ENCODE measurements around the gene PROX2. TPM values are rescaled to one million over a fixed set of nuclear protein-coding genes. Genes with fewer than 3 reads are reported as not detected.

PROX2 gene
- total and polyA plus RNA-seq, 9 of the 15 experiments (the other 6 are each of a cell fraction or from before 2014, with no cell fraction given), result not detected

DNA sequence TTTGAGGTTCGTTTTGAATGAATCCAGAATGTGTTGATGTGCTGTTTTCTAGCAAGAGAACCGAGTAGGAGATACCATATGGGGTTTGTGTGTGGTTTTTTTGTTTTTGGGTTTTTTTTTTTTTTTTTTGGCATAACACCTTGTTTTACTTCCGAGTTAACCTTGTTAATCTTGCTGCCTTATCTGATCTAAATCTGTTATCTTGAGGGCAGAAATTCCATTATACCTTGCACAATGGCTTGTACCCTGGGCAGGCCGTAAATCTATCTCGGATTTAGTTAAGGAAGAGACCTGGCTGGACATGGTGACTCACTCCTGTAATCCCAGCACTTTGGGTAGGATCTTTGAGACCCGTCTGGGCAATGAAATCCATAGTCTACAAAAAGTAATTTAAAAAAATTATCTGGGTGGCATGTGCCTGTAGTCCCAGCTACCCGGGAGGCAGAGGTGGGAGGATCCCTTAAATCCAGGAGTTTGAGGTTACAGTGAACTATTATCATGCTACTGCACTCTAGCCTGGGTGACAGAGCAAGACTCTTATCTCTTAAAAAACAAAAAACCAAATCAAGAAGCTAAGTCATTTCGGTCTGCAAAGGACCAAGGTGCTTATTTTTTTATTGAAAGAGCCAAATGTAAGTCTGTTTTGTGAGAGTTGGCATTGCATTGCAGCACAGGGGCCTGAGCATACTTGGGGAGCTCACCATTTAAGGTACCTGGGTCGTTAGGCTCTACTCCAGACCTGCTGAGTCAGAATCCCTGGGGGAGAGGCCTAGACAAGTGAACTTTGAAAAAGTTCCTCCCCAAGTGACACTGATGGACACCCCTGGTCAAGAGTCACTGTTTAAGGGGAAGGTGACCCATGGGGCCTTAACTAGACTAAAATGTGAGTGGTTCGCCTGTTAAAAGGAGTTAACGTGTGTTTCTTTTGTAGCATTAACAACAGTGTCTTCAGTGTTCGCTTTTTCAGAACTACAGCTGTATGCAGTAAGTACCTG lies 12.5 kb upstream of the PROX2 start (continued):
- TF ChIP-seq, protein P1, sequence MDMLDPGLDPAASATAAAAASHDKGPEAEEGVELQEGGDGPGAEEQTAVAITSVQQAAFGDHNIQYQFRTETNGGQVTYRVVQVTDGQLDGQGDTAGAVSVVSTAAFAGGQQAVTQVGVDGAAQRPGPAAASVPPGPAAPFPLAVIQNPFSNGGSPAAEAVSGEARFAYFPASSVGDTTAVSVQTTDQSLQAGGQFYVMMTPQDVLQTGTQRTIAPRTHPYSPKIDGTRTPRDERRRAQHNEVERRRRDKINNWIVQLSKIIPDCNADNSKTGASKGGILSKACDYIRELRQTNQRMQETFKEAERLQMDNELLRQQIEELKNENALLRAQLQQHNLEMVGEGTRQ (CRISPR knock-in tag; IDR thresholded peaks at IDR 0.05), result no peak
- TF ChIP-seq HNRNPK (IDR thresholded peaks at IDR 0.05; ENCODE audit: low read depth, low read length, poor library complexity, severe bottlenecking), result no peak
- TF ChIP-seq E2F4 (CRISPR knock-in tag; IDR thresholded peaks at IDR 0.05; ENCODE audit: low read depth), result no peak
- peak; percentile 99 for TF ChIP-seq HMBOX1 (IDR thresholded peaks at IDR 0.05)
- TF ChIP-seq RUNX1 (IDR thresholded peaks at IDR 0.05; ENCODE audit: low read depth), result no peak
- no peak for TF ChIP-seq THAP12 (CRISPR knock-in tag; IDR thresholded peaks at IDR 0.05)
- no peak for TF ChIP-seq ILK (tag; IDR thresholded peaks at IDR 0.05; ENCODE audit: borderline replicate concordance, low read depth)
- peak; percentile 84 for TF ChIP-seq FOSL1 (tag; conservative IDR thresholded peaks at IDR 0.05)
- peak; percentile 51; the same call in 1 of the 2 replicates for TF ChIP-seq GABPA (tag; conservative IDR thresholded peaks at IDR 0.05; ENCODE audit: low read depth)
- TF ChIP-seq CEBPZ (IDR thresholded peaks at IDR 0.05; ENCODE audit: borderline replicate concordance, low read depth, low read length), result no peak
- TF ChIP-seq SMARCA4 (IDR thresholded peaks at IDR 0.05), result peak; percentile 94
- peak; percentile 97 for TF ChIP-seq DPF2 (IDR thresholded peaks at IDR 0.05)
- TF ChIP-seq MNT (conservative IDR thresholded peaks at IDR 0.05), result peak in 1 of 2 experiments; percentile 58; a peak in 2 of 4 replicates
- TF ChIP-seq ZNF76 (CRISPR knock-in tag; IDR thresholded peaks at IDR 0.05; ENCODE audit: borderline replicate concordance), result no peak
- TF ChIP-seq ZNF384 (IDR thresholded peaks at IDR 0.05; ENCODE audit: low read depth, low read length), result peak; percentile 58; the same call in 1 of the 2 replicates
